Muscle layer of colon (tissue), 2 donors: ENCODE data around the gene KIZ.

Experiments used
- H3K27ac ChIP-seq: one replicate; pipeline ENCODE4 v1.7.0; 2013; ENCODE audit warnings: low read depth, mild to moderate bottlenecking, low read length, moderate library complexity
- H3K27me3 ChIP-seq, 2 donors: one replicate each; pipeline ENCODE4 v1.7.0; 2013; ENCODE audit warnings: low read length in 2 of 2, mild to moderate bottlenecking in 2 of 2; ENCODE audit not compliant: insufficient read depth in 2 of 2, control insufficient read depth in 1 of 2
- H3K36me3 ChIP-seq: one replicate; pipeline ENCODE4 v1.7.0; 2013; ENCODE audit warnings: mild to moderate bottlenecking, low read length; ENCODE audit not compliant: insufficient read depth
- H3K4me1 ChIP-seq: one replicate; pipeline ENCODE4 v1.7.0; 2013; ENCODE audit warnings: mild to moderate bottlenecking, low read length; ENCODE audit not compliant: insufficient read depth
- H3K4me3 ChIP-seq, 2 donors: one replicate each; pipeline ENCODE4 v1.7.0; 2013; ENCODE audit warnings: low read length in 2 of 2, low read depth in 1 of 2, mild to moderate bottlenecking in 1 of 2, moderate library complexity in 1 of 2
- H3K9ac ChIP-seq: one replicate; pipeline ENCODE4 v1.7.0; 2013; ENCODE audit warnings: low read length
- H3K9me3 ChIP-seq: one replicate; pipeline ENCODE4 v1.7.0; 2013; ENCODE audit warnings: mild to moderate bottlenecking, low read length
- donor health status: abdominal sarcoma.
- donor health status: Adenocarcinoma of cecum.

The KIZ gene, protein sequence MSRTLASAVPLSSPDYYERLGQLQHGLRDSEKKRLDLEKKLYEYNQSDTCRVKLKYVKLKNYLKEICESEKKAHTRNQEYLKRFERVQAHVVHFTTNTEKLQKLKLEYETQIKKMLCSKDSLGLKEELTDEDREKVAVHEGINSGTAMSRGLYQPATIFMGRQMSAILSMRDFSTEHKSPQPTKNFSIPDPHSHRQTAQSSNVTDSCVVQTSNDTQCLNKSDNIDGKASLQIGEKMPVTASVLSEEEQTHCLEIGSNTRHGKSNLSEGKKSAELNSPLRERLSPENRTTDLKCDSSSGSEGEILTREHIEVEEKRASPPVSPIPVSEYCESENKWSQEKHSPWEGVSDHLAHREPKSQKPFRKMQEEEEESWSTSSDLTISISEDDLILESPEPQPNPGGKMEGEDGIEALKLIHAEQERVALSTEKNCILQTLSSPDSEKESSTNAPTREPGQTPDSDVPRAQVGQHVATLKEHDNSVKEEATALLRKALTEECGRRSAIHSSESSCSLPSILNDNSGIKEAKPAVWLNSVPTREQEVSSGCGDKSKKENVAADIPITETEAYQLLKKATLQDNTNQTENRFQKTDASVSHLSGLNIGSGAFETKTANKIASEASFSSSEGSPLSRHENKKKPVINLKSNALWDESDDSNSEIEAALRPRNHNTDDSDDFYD

GRCh38 chr20:21125849-21126580 is at the start of gene KIZ:
KIZ (plus strand) TSS chr20:21126082; CDS start chr20:21126116, 34 bp downstream.
- H3K9me3 ChIP-seq: no peaks in the 10 kb centered on the region
- H3K27me3 ChIP-seq: no peaks in the 10 kb centered on the region
- H3K36me3 ChIP-seq: peaks cover 3% of the 10 kb centered on the region
- H3K4me1 ChIP-seq: peaks cover 12% of the 10 kb centered on the region
- peak within 1 kb of the TSS; percentile 57 for H3K9ac ChIP-seq
- peak within 1 kb of the TSS; percentile 67 to 93 for H3K4me3 ChIP-seq
- peak within 1 kb of the TSS; percentile 67 for H3K27ac ChIP-seq

DNA sequence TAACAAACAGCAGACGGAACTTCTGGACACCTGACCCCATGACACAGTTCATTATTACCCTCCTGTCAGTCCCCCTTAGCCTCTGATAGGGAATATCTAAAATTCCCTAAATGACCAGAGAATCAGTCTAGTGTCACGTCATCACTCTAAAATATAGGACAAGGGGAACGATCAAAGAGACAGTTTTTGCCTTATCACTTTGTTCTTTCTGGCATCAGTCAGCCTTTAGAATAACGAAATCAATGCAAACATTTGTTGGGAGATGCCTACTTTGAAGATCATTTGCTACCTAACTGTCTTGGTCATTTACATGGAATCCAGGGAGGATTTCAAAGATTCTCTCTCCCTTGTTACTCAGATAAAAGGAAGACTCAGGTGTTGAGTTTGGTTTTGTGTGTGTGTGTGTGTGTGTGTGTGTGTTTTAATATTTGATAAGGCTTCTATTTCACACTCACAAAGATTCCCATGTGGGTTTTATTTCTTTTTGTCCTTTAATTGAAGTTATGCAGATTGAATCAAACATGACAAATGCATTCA is 48.0 kb upstream of the KIZ start:
- Histone ChIP-seq H3K9me3 (no peaks in the 10 kb centered on the region), H3K27ac (no peak overlapping the region), H3K9ac (no peak overlapping the region), H3K4me3 (no peak overlapping the region), H3K27me3 (no peaks in the 10 kb centered on the region), H3K36me3 (no peaks in the 10 kb centered on the region), H3K4me1 (no peaks in the 10 kb centered on the region)

DNA sequence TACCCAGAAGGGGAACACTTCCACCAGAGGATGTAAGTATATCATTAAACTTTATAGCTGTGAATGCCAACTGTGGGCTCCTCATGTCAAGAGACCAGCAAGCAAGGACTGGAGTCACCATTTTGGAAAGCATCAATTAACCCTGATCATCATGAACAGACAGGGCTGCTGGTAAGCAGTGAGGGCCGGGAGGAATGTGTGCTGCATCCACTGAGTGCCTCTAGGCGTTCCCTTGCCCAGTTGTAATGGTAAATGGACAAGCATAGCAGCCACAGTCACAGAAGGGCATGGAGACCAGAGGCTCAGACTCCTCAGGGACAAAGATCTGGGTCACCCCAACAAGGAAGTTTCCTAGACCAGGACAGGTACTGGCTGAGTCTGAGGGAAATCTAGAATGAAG is 43.3 kb upstream of the KIZ start:
- H3K4me1 ChIP-seq: no peaks in the 10 kb centered on the region
- no peak overlapping the region for H3K9ac ChIP-seq
- no peaks in the 10 kb centered on the region for H3K9me3 ChIP-seq
- no peaks in the 10 kb centered on the region for H3K27me3 ChIP-seq
- H3K36me3 ChIP-seq: no peaks in the 10 kb centered on the region
- H3K4me3 ChIP-seq: no peak overlapping the region
- no peak overlapping the region for H3K27ac ChIP-seq

GRCh38 chr20:21083825-21084325 is 42.0 kb upstream of the KIZ start:
- no peak overlapping the region for H3K9ac ChIP-seq
- no peak overlapping the region for H3K4me3 ChIP-seq
- H3K9me3 ChIP-seq: no peaks in the 10 kb centered on the region
- no peak overlapping the region for H3K27ac ChIP-seq
- no peaks in the 10 kb centered on the region for H3K4me1 ChIP-seq
- peaks cover 0 to 2% of the 10 kb centered on the region in 2 donors for H3K27me3 ChIP-seq
- H3K36me3 ChIP-seq: no peaks in the 10 kb centered on the region

DNA sequence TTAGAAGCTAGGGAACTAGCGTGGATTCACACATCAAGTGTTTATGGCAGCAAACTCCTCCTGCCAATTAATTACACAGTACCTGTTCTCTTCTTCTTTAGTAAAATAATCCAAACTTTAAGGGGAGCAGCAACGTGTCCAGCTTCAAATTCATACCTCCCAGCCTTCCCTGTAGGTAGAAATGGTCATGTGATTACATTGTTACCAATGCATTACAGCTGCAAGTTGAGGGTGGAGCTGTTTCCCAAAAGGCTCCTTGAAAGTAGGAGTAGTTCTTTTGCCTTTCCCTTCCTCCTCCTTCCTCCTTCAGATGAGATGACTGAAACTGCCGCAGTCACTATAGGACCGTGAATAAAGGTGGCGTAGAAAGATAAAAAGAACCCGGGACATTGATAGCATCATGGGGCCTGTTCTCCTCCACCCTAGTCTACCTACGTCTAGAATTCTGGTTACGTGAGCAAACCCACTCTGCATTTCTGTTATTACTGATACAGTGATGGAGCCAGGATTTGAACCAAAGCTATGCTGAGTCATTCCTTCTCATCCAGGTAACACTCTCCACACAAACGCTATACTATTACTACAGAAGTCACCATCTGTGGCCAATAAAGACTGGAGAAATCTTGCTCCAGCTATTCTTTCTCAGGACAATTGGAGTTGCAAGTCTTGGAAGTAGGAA is 37.9 kb upstream of the KIZ start:
- H3K9me3 ChIP-seq: no peaks in the 10 kb centered on the region
- H3K36me3 ChIP-seq: no peaks in the 10 kb centered on the region
- no peak overlapping the region for H3K27ac ChIP-seq
- H3K27me3 ChIP-seq: peaks cover 6 to 18% of the 10 kb centered on the region in 2 donors
- no peaks in the 10 kb centered on the region for H3K4me1 ChIP-seq
- H3K9ac ChIP-seq: no peak overlapping the region
- no peak overlapping the region for H3K4me3 ChIP-seq

DNA sequence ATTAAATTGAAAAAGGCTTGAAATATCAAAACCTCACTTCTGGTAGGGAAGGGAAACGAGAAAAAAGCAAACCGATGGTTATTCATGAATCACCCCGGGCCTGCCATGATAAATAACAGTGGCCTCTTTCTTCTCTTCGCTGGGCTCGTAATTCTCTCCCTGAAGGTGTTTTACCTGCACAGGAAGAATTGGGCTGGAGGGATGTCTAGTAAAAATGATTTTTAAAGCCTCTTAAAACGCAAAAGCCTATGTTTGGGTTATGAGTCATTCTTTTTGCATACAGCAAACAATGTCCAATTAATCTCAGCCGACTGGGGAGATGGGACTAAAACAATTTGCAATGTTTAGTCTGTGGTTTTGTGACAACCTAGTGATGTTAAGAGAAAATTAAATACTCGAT is 36.5 kb upstream of the KIZ start:
- Histone ChIP-seq H3K4me3 (no peak overlapping the region), H3K27ac (no peak overlapping the region), H3K36me3 (no peaks in the 10 kb centered on the region), H3K9ac (no peak overlapping the region), H3K27me3 (peaks cover 6 to 18% of the 10 kb centered on the region in 2 donors), H3K9me3 (no peaks in the 10 kb centered on the region), H3K4me1 (no peaks in the 10 kb centered on the region)

DNA sequence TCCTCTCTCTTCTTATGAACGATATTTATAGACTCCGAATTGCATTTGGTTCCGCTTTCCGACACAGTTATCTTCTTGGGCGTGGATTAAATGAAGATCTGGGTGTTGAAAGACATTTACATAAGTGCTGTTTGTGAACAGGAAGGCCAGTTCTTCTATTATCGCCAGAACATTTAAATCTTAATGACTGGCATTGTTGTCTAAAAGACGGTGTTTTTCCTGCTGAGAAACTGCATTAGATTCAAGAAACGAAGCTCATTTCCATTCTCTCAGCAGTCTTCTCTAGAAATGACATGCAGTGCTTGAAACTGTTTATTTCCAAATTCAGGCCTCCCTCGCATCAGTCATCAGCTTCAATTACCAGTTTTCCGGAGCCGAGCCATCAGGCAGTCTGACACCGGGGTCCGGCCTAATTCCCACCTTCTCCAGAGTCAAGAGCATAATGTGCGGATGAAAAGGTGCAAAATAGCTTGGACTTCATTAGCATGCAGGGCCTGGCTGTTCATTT is 35.7 kb upstream of the KIZ start:
- no peaks in the 10 kb centered on the region for H3K9me3 ChIP-seq
- no peak overlapping the region for H3K9ac ChIP-seq
- H3K4me3 ChIP-seq: no peak overlapping the region
- no peaks in the 10 kb centered on the region for H3K36me3 ChIP-seq
- no peak overlapping the region for H3K27ac ChIP-seq
- H3K27me3 ChIP-seq: peaks cover 6 to 18% of the 10 kb centered on the region in 2 donors
- no peaks in the 10 kb centered on the region for H3K4me1 ChIP-seq

DNA sequence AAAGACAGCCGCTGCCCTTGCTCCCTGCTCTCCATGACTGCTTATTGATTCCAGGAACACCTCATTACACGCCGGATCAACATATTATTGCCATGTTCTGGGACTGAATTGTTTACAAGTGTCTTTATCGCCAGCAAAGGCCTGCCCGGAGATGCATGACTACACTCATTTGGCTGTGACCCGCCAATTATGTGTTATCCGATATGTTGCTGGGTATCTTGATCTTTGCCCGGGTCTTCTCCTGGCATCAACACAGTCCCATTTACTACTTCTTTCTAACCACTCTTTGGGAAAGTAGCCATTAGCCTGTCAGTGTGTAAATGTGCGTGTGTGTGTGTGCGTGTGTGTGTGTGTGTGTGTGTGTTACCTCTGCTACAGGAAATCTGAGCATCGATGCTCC is 35.2 kb upstream of the KIZ start:
- Histone ChIP-seq H3K4me1 (no peaks in the 10 kb centered on the region), H3K27me3 (peaks cover 6 to 18% of the 10 kb centered on the region in 2 donors), H3K36me3 (no peaks in the 10 kb centered on the region), H3K9ac (no peak overlapping the region), H3K27ac (no peak overlapping the region), H3K9me3 (no peaks in the 10 kb centered on the region), H3K4me3 (no peak overlapping the region)

- Histone ChIP-seq H3K4me1 (no peaks in the 10 kb centered on the region), H3K9me3 (peaks cover 4% of the 10 kb centered on the region), H3K27ac (no peak overlapping the region), H3K27me3 (peaks cover 11 to 35% of the 10 kb centered on the region in 2 donors), H3K9ac (no peak overlapping the region), H3K36me3 (no peaks in the 10 kb centered on the region), H3K4me3 (no peak overlapping the region)
Observed at GRCh38 chr20:21092806-21093205, 33.1 kb upstream of the KIZ start.

GRCh38 chr20:21096321-21097043 is 29.4 kb upstream of the KIZ start:
- Histone ChIP-seq H3K27me3 (peaks cover 36 to 54% of the 10 kb centered on the region in 2 donors), H3K9ac (no peak overlapping the region)

More at GRCh38 chr20:21096321-21097043, 29.4 kb upstream of the KIZ start:
- H3K4me1 ChIP-seq: peaks cover 14% of the 10 kb centered on the region
- peaks cover 4% of the 10 kb centered on the region for H3K9me3 ChIP-seq
- H3K4me3 ChIP-seq: no peak overlapping the region
- H3K27ac ChIP-seq: no peak overlapping the region
- no peaks in the 10 kb centered on the region for H3K36me3 ChIP-seq
